A673 (cell line): ENCODE results near the gene SLC35C1. TPM values are rescaled to one million over a fixed set of nuclear protein-coding genes. Genes with fewer than 3 reads are reported as not detected.
A peak's percentile ranks its signal among the peaks of the same experiment; 100 is the strongest.

Experiments used
- BruUV-seq: library from RNA; stranded (reverse); fragments of 400-500 nt; replicated peaks from 2 replicates; lab custom pipeline; 2021; lab: Mats Ljungman, UMichigan
- CTCF ChIA-PET: fragments of 300-600 bp; sonication (Branson Sonifier 250); formaldehyde crosslinking; loops from one replicate; lab custom pipeline; 2022; ENCODE audit warnings: antibody characterized with exemption; lab: Charles Lee
- POLR2A ChIA-PET: fragments of 300-600 bp; sonication (Branson Sonifier 250); formaldehyde crosslinking; loops from one replicate; lab custom pipeline; 2022; ENCODE audit warnings: antibody characterized with exemption; ENCODE audit not compliant: low non-redundant PET; lab: Charles Lee
- DNase-seq: peaks from one replicate; pipeline ENCODE4 v3.0.0-alpha.2; 2015; ENCODE audit warnings: low spot score
- H3K27ac ChIP-seq: fragments of 200-600 bp; sonication (generic); 2 replicates; pipeline ENCODE4 v1.5.1; 2016; ENCODE audit warnings: mixed run types, low read depth, mild to moderate bottlenecking, mixed read lengths, antibody characterized with exemption, low read length; ENCODE audit not compliant: poor library complexity, severe bottlenecking
- H3K27me3 ChIP-seq: fragments of 200-600 bp; sonication (generic); replicated peaks from 2 replicates; pipeline ENCODE4 v1.6.1; 2017; ENCODE audit warnings: mixed run types, low read depth, mild to moderate bottlenecking, mixed read lengths, antibody characterized with exemption, low read length; ENCODE audit not compliant: insufficient read depth, poor library complexity
- H3K36me3 ChIP-seq: fragments of 200-600 bp; sonication (generic); 2 replicates; pipeline ENCODE4 v1.6.1; 2016; ENCODE audit warnings: mixed run types, mild to moderate bottlenecking, mixed read lengths, antibody characterized with exemption, low read length; ENCODE audit not compliant: insufficient read depth, poor library complexity, severe bottlenecking
- H3K4me1 ChIP-seq: fragments of 200-600 bp; sonication (generic); 2 replicates; pipeline ENCODE4 v1.6.1; 2017; ENCODE audit warnings: mixed run types, mild to moderate bottlenecking, mixed read lengths, antibody characterized with exemption, low read length; ENCODE audit not compliant: insufficient read depth, poor library complexity, severe bottlenecking
- H3K4me3 ChIP-seq: fragments of 200-600 bp; sonication (generic); 2 replicates; pipeline ENCODE4 v1.5.1; 2016; ENCODE audit warnings: low read depth, mixed run types, mild to moderate bottlenecking, mixed read lengths, low read length; ENCODE audit not compliant: poor library complexity, severe bottlenecking
- H3K9me3 ChIP-seq: fragments of 200-600 bp; sonication (generic); 2 replicates; pipeline ENCODE4 v1.6.1; 2016; ENCODE audit warnings: mixed run types, low read depth, mild to moderate bottlenecking, mixed read lengths, antibody characterized with exemption, low read length; ENCODE audit not compliant: poor library complexity, severe bottlenecking
- CTCF ChIP-seq: fragments of 300-800, 200-600 bp; sonication (generic); conservative IDR thresholded peaks from 2 replicates; pipeline ENCODE4 v1.5.1; 2017; ENCODE audit warnings: low read depth, mild to moderate bottlenecking, antibody characterized with exemption, low read length, moderate library complexity, mixed read lengths
- EZH2 ChIP-seq: fragments of 200-600 bp; sonication (generic); IDR thresholded peaks from 2 replicates; pipeline ENCODE4 v1.6.1; 2017; ENCODE audit warnings: borderline replicate concordance, low read depth, mild to moderate bottlenecking, mixed read lengths, antibody characterized with exemption, low read length; ENCODE audit not compliant: poor library complexity, severe bottlenecking
- intact Hi-C: fragments of 100-400 bp; cut with micrococcal nuclease; formaldehyde crosslinking; loops from one replicate; pipeline ENCODE4 v1.10.0; 2022; ENCODE audit not compliant: unreplicated experiment
- total RNA-seq: library from RNA; stranded (reverse); gene quantifications from 2 replicates; pipeline ENCODE4 v1.2.3, GENCODE V29; 2021

Gene SLC35C1
- total RNA-seq, 1 experiment from 2014 or later = 32.5 TPM

GRCh38 chr11:45803971-45804760 lies 783 bp upstream of the SLC35C1 start:
- peaks cover 41% of the 10 kb centered on the region for H3K4me1 ChIP-seq
- H3K27me3 ChIP-seq = no peaks in the 10 kb centered on the region
- CTCF ChIA-PET = interaction anchor here (0.5 to 2.0 kb wide), 3 partner anchors 33 to 1112 kb away, joined by 3 to 7 read pairs (median 3); no protein-coding TSS in a partner anchor
- H3K4me3 ChIP-seq = peak overlapping the region; percentile 78
- POLR2A ChIA-PET = no interaction called here
- DNase-seq = peak; percentile 83
- H3K9me3 ChIP-seq = no peaks in the 10 kb centered on the region
- H3K36me3 ChIP-seq = no peaks in the 10 kb centered on the region
- intact Hi-C loops = no loop called here
- TF ChIP-seq CTCF (no peak), EZH2 (no peak)
- BruUV-seq = no TSS peak
- H3K27ac ChIP-seq = peak overlapping the region; percentile 78

GRCh38 chr11:45805305-45806071 lies 539 bp downstream of the SLC35C1 start:
- ChIA-PET CTCF (interaction anchor here (0.6 to 2.0 kb wide), 2 partner anchors 34 to 496 kb away, joined by 3 to 7 read pairs; no protein-coding TSS in a partner anchor), POLR2A (interaction anchor here (0.7 kb wide), 1 partner anchor 60 kb away, joined by 3 read pairs; no protein-coding TSS in a partner anchor)
- Histone ChIP-seq H3K27me3 (no peaks in the 10 kb centered on the region), H3K36me3 (no peaks in the 10 kb centered on the region), H3K9me3 (no peaks in the 10 kb centered on the region), H3K4me3 (peak overlapping the region; percentile 78), H3K4me1 (peaks cover 41% of the 10 kb centered on the region), H3K27ac (peak overlapping the region; percentile 78)
- DNase-seq = peak; percentile 58
- TF ChIP-seq CTCF (no peak), EZH2 (no peak)
- intact Hi-C loops = no loop called here
- no TSS peak for BruUV-seq

GRCh38 chr11:45806072-45806933 lies 1.4 kb downstream of the SLC35C1 start:
- BruUV-seq = TSS peak; percentile 41
- Histone ChIP-seq H3K27ac (peak overlapping the region; percentile 78), H3K4me1 (peaks cover 41% of the 10 kb centered on the region), H3K4me3 (peak overlapping the region; percentile 78), H3K9me3 (no peaks in the 10 kb centered on the region), H3K27me3 (no peaks in the 10 kb centered on the region), H3K36me3 (peaks cover 8% of the 10 kb centered on the region)
- ChIA-PET CTCF (interaction anchor here (0.5 to 2.0 kb wide), 2 partner anchors 35 to 161 kb away, joined by 7 to 8 read pairs; no protein-coding TSS in a partner anchor), POLR2A (no interaction called here)
- intact Hi-C loops = no loop called here
- no peak for TF ChIP-seq CTCF
- no peak for TF ChIP-seq EZH2
- DNase-seq = no peak
